GM10847 (cell line): ENCODE data around the gene TMC2.

Experiments
- POLR2A ChIP-seq: IDR thresholded peaks from 2 replicates; pipeline ENCODE4 v1.6.1; 2011; ENCODE audit not compliant: insufficient read length; ENCODE audit errors: extremely low read depth

TMC2 gene

GRCh38 chr20:2603816-2604505 is 67.6 kb downstream of the TMC2 start:
- no peak for TF ChIP-seq POLR2A

DNA sequence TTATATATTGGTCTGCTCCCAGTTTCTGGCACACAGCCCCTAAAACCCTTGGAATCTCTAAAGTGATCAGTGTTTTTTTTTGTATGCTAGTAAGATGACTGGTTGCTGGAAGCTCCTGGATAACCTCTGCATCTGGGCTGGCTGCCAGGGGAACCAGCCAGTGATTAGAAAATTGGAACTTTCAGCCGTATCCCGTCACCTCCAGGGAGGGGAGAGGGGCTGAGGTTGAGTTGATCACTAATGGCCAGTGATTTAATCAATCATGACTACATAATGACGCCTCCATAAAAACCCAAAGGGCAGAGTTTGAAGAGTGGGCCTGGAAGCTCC is 68.1 kb downstream of the TMC2 start:
- no peak for TF ChIP-seq POLR2A

GRCh38 chr20:2606507-2607006 is 70.2 kb downstream of the TMC2 start:
- TF ChIP-seq POLR2A = no peak

DNA sequence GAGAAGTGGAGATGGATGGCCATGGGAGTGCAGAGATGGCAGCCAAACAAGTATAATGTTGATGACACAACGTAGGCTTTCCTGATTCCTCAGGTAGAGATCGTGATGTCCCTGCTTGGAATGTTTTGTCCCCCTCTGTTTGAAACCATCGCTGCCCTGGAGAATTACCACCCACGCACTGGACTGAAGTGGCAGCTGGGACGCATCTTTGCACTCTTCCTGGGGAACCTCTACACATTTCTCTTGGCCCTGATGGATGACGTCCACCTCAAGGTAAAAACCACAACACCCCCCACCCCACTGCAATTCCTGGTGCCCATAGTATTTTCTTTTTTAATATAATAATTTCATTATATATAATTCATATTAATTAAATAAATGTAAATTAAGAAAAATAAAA is 74.0 kb downstream of the TMC2 start:
- no peak for TF ChIP-seq POLR2A

DNA sequence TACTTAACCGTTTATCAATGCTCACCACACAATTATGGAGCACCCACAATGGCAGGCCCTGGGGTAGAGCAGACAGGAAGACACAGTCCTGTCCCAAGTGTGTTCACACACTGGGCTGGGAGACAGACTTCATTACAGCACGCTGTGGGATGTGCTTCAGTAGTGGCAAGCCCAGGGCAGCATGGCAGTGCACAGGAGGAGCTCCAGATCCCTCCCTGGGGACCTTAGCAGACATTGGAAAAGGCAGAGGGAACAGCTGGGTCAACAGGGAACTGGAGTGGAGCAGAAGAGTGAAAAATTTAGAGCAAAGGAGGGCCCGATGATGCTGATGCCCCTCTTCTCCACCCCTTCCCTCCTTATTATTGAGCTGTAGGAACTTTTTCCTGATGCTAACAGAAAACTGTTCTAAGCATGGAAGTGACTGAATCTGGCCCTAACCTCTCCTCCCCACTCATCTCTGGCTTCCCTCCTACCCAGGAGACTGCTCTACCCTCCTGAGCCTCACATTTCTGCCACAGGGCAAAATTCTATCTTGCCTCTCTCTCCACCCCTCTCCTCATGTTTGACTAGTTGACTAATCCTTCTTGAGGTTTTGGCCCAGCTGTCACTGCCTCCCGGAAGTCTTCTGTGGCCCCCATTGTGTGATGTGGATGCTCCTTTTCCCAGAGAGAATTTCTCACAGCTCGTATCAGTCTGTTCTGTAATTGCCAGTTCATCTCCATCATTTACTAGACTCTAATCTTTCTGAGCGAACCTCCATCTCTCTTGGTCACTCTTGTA is 74.8 kb downstream of the TMC2 start:
- TF ChIP-seq POLR2A = no peak

DNA sequence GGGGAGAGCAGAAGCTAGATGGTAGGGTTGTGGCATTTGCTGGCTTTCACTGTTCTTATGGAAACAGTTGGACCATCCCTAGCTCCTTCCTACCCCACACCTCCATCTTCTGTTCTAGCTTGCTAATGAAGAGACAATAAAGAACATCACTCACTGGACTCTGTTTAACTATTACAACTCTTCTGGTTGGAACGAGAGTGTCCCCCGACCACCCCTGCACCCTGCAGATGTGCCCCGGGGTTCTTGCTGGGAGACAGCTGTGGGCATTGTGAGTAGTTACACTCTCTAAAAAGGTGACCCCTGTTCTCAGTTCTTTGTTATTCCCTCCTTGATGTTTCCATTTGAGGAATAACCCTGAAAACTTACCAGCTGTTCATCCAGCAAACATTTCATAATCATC is 75.7 kb downstream of the TMC2 start:
- TF ChIP-seq POLR2A = no peak

DNA sequence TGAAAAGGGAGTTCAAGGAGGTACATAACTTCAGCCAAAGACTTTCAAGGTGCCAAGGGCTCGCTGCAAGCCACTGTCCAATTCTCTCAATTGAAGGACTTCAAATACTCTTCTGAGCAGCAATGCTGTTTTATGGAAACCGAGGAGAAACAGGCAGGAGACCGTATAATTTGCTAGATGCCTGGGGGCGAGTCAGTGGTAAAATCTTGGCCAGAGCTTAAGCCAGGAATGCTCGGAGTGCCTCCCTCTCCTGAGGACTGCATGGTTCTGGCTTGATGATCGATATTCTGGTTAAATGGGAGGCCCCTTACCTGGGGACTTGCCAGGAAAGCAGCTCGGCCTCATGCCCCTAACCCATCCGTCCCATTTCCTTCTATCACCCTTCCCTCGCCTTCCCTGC is 80.3 kb downstream of the TMC2 start:
- no peak for TF ChIP-seq POLR2A

GRCh38 chr20:2617099-2617714 is 80.8 kb downstream of the TMC2 start:
- TF ChIP-seq POLR2A = no peak

DNA sequence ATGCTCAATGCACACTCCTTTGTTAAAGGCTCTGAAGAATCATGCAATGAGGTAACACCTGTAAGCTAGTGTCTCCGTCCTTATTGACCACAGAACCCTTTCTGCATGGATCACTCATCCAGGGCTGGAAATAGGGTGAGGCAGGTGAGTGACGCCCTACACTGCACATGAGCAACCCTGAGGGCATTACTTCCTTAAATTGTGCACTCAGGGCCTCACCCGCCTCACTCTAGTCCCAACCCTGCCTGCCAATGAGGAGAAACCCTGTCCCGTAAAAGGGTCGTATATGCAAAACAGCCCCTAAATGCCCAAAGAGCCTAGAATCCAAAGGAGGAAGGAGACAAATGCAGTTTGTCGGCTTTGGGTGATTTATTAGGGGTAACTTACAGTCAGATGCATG is 82.4 kb downstream of the TMC2 start:
- TF ChIP-seq POLR2A = no peak

DNA sequence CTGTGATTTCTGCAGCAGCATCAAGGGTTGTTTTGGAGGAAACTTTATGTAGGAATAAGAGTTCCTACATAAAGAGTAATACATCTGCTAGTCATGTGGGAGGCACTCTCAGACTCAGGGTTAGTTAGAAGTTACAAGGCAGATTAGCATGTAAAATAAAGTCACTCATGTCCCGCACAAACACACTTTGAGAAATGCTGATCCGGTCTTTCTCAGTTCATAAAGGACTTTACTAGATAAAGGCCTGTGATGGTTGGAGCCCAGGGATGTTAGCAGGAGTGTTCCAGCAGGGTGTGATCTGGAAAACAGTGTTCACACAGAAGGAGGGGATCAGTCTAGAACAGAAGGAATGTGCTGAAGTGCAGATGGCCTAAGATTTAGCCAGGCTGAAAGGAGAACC is 83.0 kb downstream of the TMC2 start:
- TF ChIP-seq POLR2A = no peak

DNA sequence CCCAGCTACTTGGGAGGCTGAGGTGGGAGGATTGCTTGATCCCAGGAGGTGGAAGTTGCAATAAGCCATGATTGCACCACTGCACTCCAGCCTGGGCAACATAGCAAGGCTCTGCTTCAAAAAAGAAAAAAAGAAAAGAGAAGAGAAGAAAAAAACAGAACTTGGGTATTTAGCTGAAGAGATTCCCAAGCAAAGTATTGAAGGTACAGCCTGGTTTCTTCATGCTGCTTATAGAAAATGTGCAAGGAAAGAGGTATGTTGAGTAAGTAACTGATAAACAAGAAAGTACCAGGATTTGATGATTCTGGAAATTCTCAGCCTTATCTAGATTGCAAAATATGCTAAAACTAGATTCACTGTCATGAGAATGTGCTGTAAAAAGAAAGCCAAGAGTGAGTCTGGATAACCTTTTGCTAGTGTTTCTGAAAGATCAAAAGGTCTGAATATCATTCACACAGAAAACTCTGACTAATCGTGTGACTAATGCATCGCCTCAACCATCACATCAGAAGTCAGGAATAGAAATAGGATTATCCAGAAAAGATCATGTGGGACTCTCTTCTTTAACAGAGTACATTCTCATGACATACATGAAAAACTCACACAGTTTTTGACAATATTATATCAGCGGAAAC is 83.7 kb downstream of the TMC2 start:
- no peak for TF ChIP-seq POLR2A

GRCh38 chr20:2624190-2624589 is 87.8 kb downstream of the TMC2 start:
- no peak for TF ChIP-seq POLR2A

- TF ChIP-seq POLR2A = no peak
Observed at GRCh38 chr20:2625062-2625461, 88.7 kb downstream of the TMC2 start.

GRCh38 chr20:2626853-2627541 is 90.6 kb downstream of the TMC2 start:
- TF ChIP-seq POLR2A = no peak

GRCh38 chr20:2631228-2631627 is 94.9 kb downstream of the TMC2 start:
- TF ChIP-seq POLR2A = no peak
